IMR-90 (cell line): ENCODE results near the gene LDLRAD3. TPM values are rescaled to one million over a fixed set of nuclear protein-coding genes. Genes with fewer than 3 reads are reported as not detected.

Experiments
- ATAC-seq: fragments of 200-7000 bp; cut with Tn5 transposase; 2 replicates; pipeline ENCODE4 v1.9.1; 2020; ENCODE audit warnings: low read depth, mild to moderate bottlenecking, moderate library complexity
- BruUV-seq: library from RNA; stranded (reverse); fragments of 400-500 nt; replicated peaks from 2 replicates; lab custom pipeline; 2021; lab: Mats Ljungman, UMichigan
- CTCF ChIA-PET: fragments of 300-600 bp; formaldehyde crosslinking; extraction: SDS; loops from one replicate; lab custom pipeline; 2021; ENCODE audit warnings: antibody characterized with exemption; lab: Yijun Ruan, JAX
- POLR2A ChIA-PET: fragments of 300-600 bp; sonication (Branson Sonifier 250); formaldehyde crosslinking; loops from one replicate; lab custom pipeline; 2022; ENCODE audit warnings: antibody characterized with exemption; ENCODE audit not compliant: unreplicated experiment; lab: Charles Lee
- DNase-seq: peaks from one replicate; pipeline ENCODE4 v3.0.0; 2013
- H2AFZ ChIP-seq: replicated peaks from 2 replicates; pipeline ENCODE3; 2013; ENCODE audit warnings: low read length, mild to moderate bottlenecking; ENCODE audit not compliant: poor library complexity
- H2AK5ac ChIP-seq: 2 replicates; pipeline ENCODE4 v1.6.1; 2013; ENCODE audit warnings: low read depth, low read length, inconsistent platforms
- H2AK9ac ChIP-seq: replicated peaks from 2 replicates; pipeline ENCODE3; 2013; ENCODE audit warnings: mild to moderate bottlenecking, low read depth, low read length, moderate library complexity; ENCODE audit not compliant: poor library complexity
- H2BK120ac ChIP-seq: 2 replicates; pipeline ENCODE4 v1.6.1; 2013; ENCODE audit warnings: low read depth, low read length, inconsistent platforms
- H2BK15ac ChIP-seq: 3 replicates; pipeline ENCODE4 v1.6.1; 2013; ENCODE audit warnings: low read depth, low read length, inconsistent platforms
- H2BK20ac ChIP-seq: 2 replicates; pipeline ENCODE4 v1.6.1; 2013; ENCODE audit warnings: low read depth, mild to moderate bottlenecking, inconsistent platforms, low read length, moderate library complexity
- H2BK5ac ChIP-seq: 2 replicates; pipeline ENCODE4 v1.6.1; 2013; ENCODE audit warnings: mild to moderate bottlenecking, low read depth, low read length, inconsistent platforms; ENCODE audit not compliant: poor library complexity, severe bottlenecking
- H3K14ac ChIP-seq: replicated peaks from 2 replicates; pipeline ENCODE4 v1.6.1; 2013; ENCODE audit warnings: low read depth, low read length, inconsistent platforms
- H3K18ac ChIP-seq: 2 replicates; pipeline ENCODE4 v1.6.1; 2013; ENCODE audit warnings: low read depth, low read length, control low read depth
- H3K23ac ChIP-seq: 2 replicates; pipeline ENCODE4 v1.6.1; 2013; ENCODE audit warnings: low read depth, low read length, inconsistent platforms
- H3K27ac ChIP-seq: 2 replicates; pipeline ENCODE4 v1.5.1; 2013; ENCODE audit warnings: mild to moderate bottlenecking, control low read depth, low read length; ENCODE audit not compliant: insufficient read depth
- H3K27me3 ChIP-seq: 2 replicates; pipeline ENCODE4 v1.6.1; 2013; ENCODE audit warnings: low read length; ENCODE audit not compliant: control insufficient read depth, insufficient read depth
- H3K36me3 ChIP-seq: 2 replicates; pipeline ENCODE4 v1.6.1; 2013; ENCODE audit warnings: low read length, mixed read lengths; ENCODE audit not compliant: control insufficient read depth, insufficient read depth
- H3K4ac ChIP-seq: 2 replicates; pipeline ENCODE4 v1.6.1; 2013; ENCODE audit warnings: low read depth, low read length, inconsistent platforms
- H3K4me1 ChIP-seq: 2 replicates; pipeline ENCODE4 v1.6.1; 2013; ENCODE audit warnings: low read length, mixed read lengths; ENCODE audit not compliant: control insufficient read depth, insufficient read depth
- H3K4me2 ChIP-seq: 2 replicates; pipeline ENCODE4 v1.6.1; 2013; ENCODE audit warnings: low read depth, mild to moderate bottlenecking, control low read depth, low read length, moderate library complexity
- H3K4me3 ChIP-seq: 2 replicates; pipeline ENCODE4 v1.5.1; 2013; ENCODE audit warnings: low read depth, mild to moderate bottlenecking, control low read depth, low read length, moderate library complexity; ENCODE audit not compliant: insufficient read depth
- H3K56ac ChIP-seq: 2 replicates; pipeline ENCODE4 v1.6.1; 2013; ENCODE audit warnings: low read length, inconsistent platforms; ENCODE audit not compliant: insufficient read depth; ENCODE audit errors: extremely low read depth
- H3K79me1 ChIP-seq, 2 experiments: 2 replicates each; pipeline ENCODE4 v1.6.1; 2013; ENCODE audit warnings: low read length in 2 of 2, inconsistent platforms in 1 of 2, low read depth in 1 of 2
- H3K9ac ChIP-seq: 2 replicates; pipeline ENCODE4 v1.6.1; 2013; ENCODE audit warnings: low read depth, low read length, control low read depth
- H3K9me1 ChIP-seq: 2 replicates; pipeline ENCODE4 v1.6.1; 2013; ENCODE audit warnings: low read length, inconsistent platforms; ENCODE audit not compliant: insufficient read depth
- H3K9me3 ChIP-seq: 2 replicates; pipeline ENCODE4 v1.6.1; 2013; ENCODE audit warnings: low read length; ENCODE audit not compliant: control insufficient read depth, insufficient read depth
- H4K20me1 ChIP-seq: 2 replicates; pipeline ENCODE4 v1.6.1; 2013; ENCODE audit warnings: low read length, inconsistent platforms; ENCODE audit not compliant: insufficient read depth
- H4K5ac ChIP-seq: 2 replicates; pipeline ENCODE4 v1.6.1; 2013; ENCODE audit warnings: mild to moderate bottlenecking, low read depth, low read length, control low read depth
- H4K8ac ChIP-seq, 2 experiments: 2 replicates each; pipeline ENCODE4 v1.6.1; 2013; ENCODE audit warnings: low read depth in 2 of 2, low read length in 2 of 2, control low read depth in 1 of 2, inconsistent platforms in 1 of 2
- H4K91ac ChIP-seq: 2 replicates; pipeline ENCODE4 v1.6.1; 2013; ENCODE audit warnings: low read depth, low read length, inconsistent platforms; ENCODE audit not compliant: insufficient read depth
- BHLHE40 ChIP-seq: fragments of 150-350 bp; IDR thresholded peaks from 2 replicates; pipeline ENCODE4 v1.6.1; 2016; ENCODE audit warnings: mild to moderate bottlenecking, low read depth, low read length
- MAFK ChIP-seq: IDR thresholded peaks from 2 replicates; pipeline ENCODE4 v1.6.1; 2012; ENCODE audit warnings: low read depth, low read length, improper control_type of control experiment
- NFE2L2 ChIP-seq: fragments of 150-350 bp; IDR thresholded peaks from 2 replicates; pipeline ENCODE4 v1.6.1; 2016; ENCODE audit warnings: low read depth, mild to moderate bottlenecking, low read length
- RFX5 ChIP-seq: IDR thresholded peaks from 2 replicates; pipeline ENCODE4 v1.8.0; 2012; ENCODE audit warnings: low read depth, mild to moderate bottlenecking, low read length, moderate library complexity
- SMC3 ChIP-seq: fragments of 150-350 bp; IDR thresholded peaks from 2 replicates; pipeline ENCODE4 v1.6.1; 2016; ENCODE audit warnings: low read depth, mild to moderate bottlenecking, antibody characterized with exemption, low read length, moderate library complexity
- WGBS, 2 experiments: methylation state at CpG; one replicate each; pipeline versions ENCODE4 v1.1.5 to v1.1.7; 2013; ENCODE audit warnings: missing lambda C conversion rate in 2 of 2; ENCODE audit not compliant: insufficient read length in 1 of 2; ENCODE audit errors: extremely low coverage in 2 of 2; 5-methylcytosine and 5-hydroxymethylcytosine counted together
- dilution Hi-C: fragments of 300-500 bp; cut with HindIII; formaldehyde crosslinking; loops from one replicate; pipeline ENCODE4 v1.14.3; 2018; ENCODE audit warnings: low sequenced_read_pairs; ENCODE audit not compliant: unreplicated experiment
- in situ Hi-C: fragments of 300-500 bp; cut with MboI; formaldehyde crosslinking; loops from 3 replicates; pipeline ENCODE4 v1.14.3; 2019; ENCODE audit warnings: low sequenced_read_pairs, inconsistent platforms, mixed read lengths
- intact Hi-C: fragments of 100-400 bp; cut with micrococcal nuclease; formaldehyde crosslinking; loops from 2 replicates; pipeline ENCODE4 v1.10.0; 2022
- polyA plus RNA-seq, 3 experiments: library from polyadenylated mRNA; depleted of rRNA; stranded (reverse); fragments of >200 nt; gene quantifications; 2 replicates each; pipeline ENCODE4 v1.2.3, GENCODE V29; 2012; ENCODE audit warnings: low replicate concordance in 1 of 3
- total RNA-seq: library from RNA; depleted of rRNA; stranded (reverse); fragments of >200 nt; gene quantifications from 2 replicates; pipeline ENCODE4 v1.2.3, GENCODE V29; 2012

Gene LDLRAD3
- total and polyA plus RNA-seq, 2 of the 4 experiments (the other 2 are of a cell fraction), result 2.7 to 6.4 TPM

DNA sequence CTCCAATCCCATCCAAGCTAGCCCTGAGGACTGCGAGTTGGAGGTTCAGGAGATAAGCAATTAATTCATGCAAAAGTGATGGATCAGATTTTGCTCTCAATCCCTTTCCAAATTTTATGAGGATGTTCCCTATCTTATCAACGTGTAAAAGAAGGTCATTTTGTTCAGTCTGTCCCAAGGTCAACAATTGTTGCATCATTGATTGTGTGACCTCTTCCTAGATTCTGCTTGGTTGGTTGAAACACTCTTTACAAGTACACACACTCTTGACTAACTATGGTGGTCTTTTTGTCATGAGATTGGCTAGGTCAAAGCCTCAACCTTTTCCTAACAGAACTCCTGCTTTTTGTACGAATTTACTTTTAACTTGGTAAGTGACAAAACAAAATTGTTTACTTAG, 303.6 kb downstream of the LDLRAD3 start:
- no peak overlapping the region for H2BK15ac ChIP-seq
- no peak overlapping the region for H2BK120ac ChIP-seq
- peaks cover 26% of the 10 kb centered on the region for H3K27me3 ChIP-seq
- no peak overlapping the region for H2AFZ ChIP-seq
- BruUV-seq, result no TSS peak
- no peaks in the 10 kb centered on the region for H3K79me1 ChIP-seq
- no peaks in the 10 kb centered on the region for H3K9me1 ChIP-seq
- H3K14ac ChIP-seq, result no peak overlapping the region
- in situ Hi-C loops (no loop called here), dilution Hi-C loops (no loop called here), intact Hi-C loops (no loop called here)
- H2AK5ac ChIP-seq, result no peak overlapping the region
- H4K5ac ChIP-seq, result no peak overlapping the region
- no peaks in the 10 kb centered on the region for H3K4me1 ChIP-seq
- H3K4me3 ChIP-seq, result no peak overlapping the region
- no peak overlapping the region for H3K9ac ChIP-seq
- no peak overlapping the region for H3K4me2 ChIP-seq
- WGBS, 2 experiments, result no CpG with 5 or more reads among the region's 3 CpGs
- peaks cover 4% of the 10 kb centered on the region for H3K9me3 ChIP-seq
- ATAC-seq, result no peak
- no peak overlapping the region for H2AK9ac ChIP-seq
- H3K56ac ChIP-seq, result no peak overlapping the region
- H3K4ac ChIP-seq, result no peak overlapping the region
- H3K27ac ChIP-seq, result no peak overlapping the region
- ChIA-PET POLR2A (no interaction called here), CTCF (interaction anchor here (0.6 to 1.6 kb wide), 2 partner anchors 115 to 760 kb away, joined by 4 read pairs; no protein-coding TSS in a partner anchor)
- no peak overlapping the region for H4K91ac ChIP-seq
- no peak for TF ChIP-seq RFX5
- TF ChIP-seq BHLHE40, result no peak
- TF ChIP-seq MAFK, result no peak
- no peak for TF ChIP-seq NFE2L2
- no peak for TF ChIP-seq SMC3
- no peak overlapping the region for H3K23ac ChIP-seq
- H2BK20ac ChIP-seq, result no peak overlapping the region
- no peak overlapping the region for H2BK5ac ChIP-seq
- H3K18ac ChIP-seq, result no peak overlapping the region
- no peak for DNase-seq
- no peaks in the 10 kb centered on the region for H4K20me1 ChIP-seq
- no peaks in the 10 kb centered on the region for H3K36me3 ChIP-seq
- H4K8ac ChIP-seq, result no peak overlapping the region
